ENCODE data around the gene TMEM109.

GRCh38 chr11:60868682-60869450, 45.1 kb upstream of the TMEM109 start:
- TF ChIP-seq CTCF (conservative IDR thresholded peaks at IDR 0.05; ENCODE audit: low read depth, low read length) (no peak), EZH2phosphoT487 (IDR thresholded peaks at IDR 0.05; ENCODE audit: borderline replicate concordance, low read length) (no peak)
